ENCODE data around the gene HOMEZ. TPM values are rescaled to one million over a fixed set of nuclear protein-coding genes. Genes with fewer than 3 reads are reported as not detected.

The HOMEZ gene
- total RNA-seq, 1 experiment from 2014 or later, result 7.6 TPM

DNA sequence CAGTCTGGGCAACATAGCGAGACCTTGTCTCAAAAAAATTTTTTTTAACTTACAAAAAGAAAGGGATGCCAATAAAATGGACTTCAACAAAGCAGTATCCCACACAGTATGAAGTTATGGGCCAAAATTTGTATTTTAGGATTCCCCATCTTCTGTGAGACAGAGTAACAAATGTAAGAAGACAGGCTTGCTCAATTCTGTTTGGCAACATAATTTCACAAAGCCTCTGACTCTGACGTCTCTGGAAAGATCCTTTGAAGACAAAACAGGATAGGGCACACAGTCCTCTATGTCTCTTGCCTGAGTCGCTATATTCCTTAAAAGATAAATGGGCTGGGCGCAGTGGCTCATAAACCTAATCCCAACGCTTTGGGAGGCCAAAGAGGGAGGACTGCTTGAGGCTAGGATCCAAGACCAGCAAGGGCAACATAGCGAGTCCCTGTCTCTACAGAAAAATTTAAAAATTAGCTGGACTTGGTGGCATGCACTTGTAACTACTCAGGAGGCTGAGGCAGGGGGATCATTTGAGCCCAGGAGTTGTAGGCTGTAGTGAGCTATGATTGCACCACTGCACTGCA lies 1.1 kb upstream of the HOMEZ start:
- POLR2A ChIA-PET, result interaction anchor here (1.1 to 2.3 kb wide), 3 partner anchors 14 to 34 kb away, joined by 6 to 31 read pairs (median 12); partner anchors contain the start of genes BCL2L2 and PABPN1

DNA sequence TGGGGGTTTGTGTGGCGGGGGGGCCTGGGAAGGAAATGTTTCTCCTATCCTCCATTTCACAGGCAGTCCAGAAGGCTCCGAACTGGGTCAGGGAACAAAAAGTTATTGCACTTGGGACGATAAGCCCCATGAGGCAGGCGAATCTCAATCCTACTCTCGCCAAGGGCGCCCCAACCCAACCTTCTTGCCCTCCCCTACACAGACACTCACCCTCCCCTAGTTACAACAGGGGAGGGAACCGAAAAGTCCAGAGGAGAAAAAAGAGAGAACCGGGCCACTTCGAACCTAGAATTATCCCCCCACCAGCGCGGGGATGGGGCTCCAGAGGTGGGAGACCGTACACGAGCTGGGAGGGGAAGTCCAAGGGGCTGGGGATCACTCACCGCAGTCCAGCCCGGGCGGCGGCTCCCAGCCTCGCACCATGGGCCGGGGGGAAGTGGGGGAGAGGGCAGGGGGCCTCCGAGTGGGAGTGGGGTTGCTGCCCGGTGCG lies 357 bp downstream of the HOMEZ start:
- POLR2A ChIA-PET, result interaction anchor here (1.9 to 2.3 kb wide), 2 partner anchors 15 to 35 kb away, joined by 12 to 31 read pairs; partner anchors contain the start of gene PABPN1
- H3K9me3 Mint-ChIP-seq (ENCODE audit: unreplicated experiment), result no peaks in the 10 kb centered on the region

More for the DNA sequence above, 1.1 kb upstream of the HOMEZ start:
- Mint-ChIP-seq H3K9me3 (ENCODE audit: unreplicated experiment) (no peaks in the 10 kb centered on the region), H3K36me3 (ENCODE audit: insufficient read depth, unreplicated experiment) (peaks cover 18% of the 10 kb centered on the region), H3K4me3 (ENCODE audit: unreplicated experiment) (peak overlapping the region; percentile 90), H3K27me3 (ENCODE audit: insufficient read depth, unreplicated experiment) (no peaks in the 10 kb centered on the region), H3K4me1 (ENCODE audit: low read depth, unreplicated experiment) (peaks cover 6% of the 10 kb centered on the region), H3K27ac (ENCODE audit: unreplicated experiment) (peak overlapping the region; percentile 95)
- Histone ChIP-seq H3K27me3 (replicated peaks; ENCODE audit: control insufficient read depth, insufficient read depth, low read length) (no peaks in the 10 kb centered on the region), H3K36me3 (ENCODE audit: control insufficient read depth, insufficient read depth, low read length) (no peaks in the 10 kb centered on the region), H3K4me1 (0 out of 2 replicates have a peak, but pooled peaks cover 4% of the 10 kb centered on the region), H3K9me3 (no peaks in the 10 kb centered on the region), H3K4me3 (ENCODE audit: low read depth, low read length) (peak overlapping the region; percentile 41)
- no TSS peak for BruUV-seq (replicated peaks)
- CTCF ChIA-PET, result interaction anchor here (1.0 to 2.9 kb wide), 6 partner anchors 14 to 229 kb away, joined by 3 to 19 read pairs (median 4); partner anchors contain the start of genes BCL2L2 and PABPN1
- TF ChIP-seq, protein P1, sequence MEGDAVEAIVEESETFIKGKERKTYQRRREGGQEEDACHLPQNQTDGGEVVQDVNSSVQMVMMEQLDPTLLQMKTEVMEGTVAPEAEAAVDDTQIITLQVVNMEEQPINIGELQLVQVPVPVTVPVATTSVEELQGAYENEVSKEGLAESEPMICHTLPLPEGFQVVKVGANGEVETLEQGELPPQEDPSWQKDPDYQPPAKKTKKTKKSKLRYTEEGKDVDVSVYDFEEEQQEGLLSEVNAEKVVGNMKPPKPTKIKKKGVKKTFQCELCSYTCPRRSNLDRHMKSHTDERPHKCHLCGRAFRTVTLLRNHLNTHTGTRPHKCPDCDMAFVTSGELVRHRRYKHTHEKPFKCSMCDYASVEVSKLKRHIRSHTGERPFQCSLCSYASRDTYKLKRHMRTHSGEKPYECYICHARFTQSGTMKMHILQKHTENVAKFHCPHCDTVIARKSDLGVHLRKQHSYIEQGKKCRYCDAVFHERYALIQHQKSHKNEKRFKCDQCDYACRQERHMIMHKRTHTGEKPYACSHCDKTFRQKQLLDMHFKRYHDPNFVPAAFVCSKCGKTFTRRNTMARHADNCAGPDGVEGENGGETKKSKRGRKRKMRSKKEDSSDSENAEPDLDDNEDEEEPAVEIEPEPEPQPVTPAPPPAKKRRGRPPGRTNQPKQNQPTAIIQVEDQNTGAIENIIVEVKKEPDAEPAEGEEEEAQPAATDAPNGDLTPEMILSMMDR (IDR thresholded peaks at IDR 0.05; ENCODE audit: insufficient read depth in 1 of 2, low read depth in 1 of 2, low read length in 1 of 2, severe bottlenecking in 1 of 2, unreplicated experiment in 1 of 2), result no peak
- intact Hi-C loops (cut with micrococcal nuclease; ENCODE audit: unreplicated experiment), result loop anchor here (1.0 to 2.0 kb wide), 6 partner anchors 8 to 50 kb away; partner anchors contain the start of genes BCL2L2, PABPN1 and RNF212B
- DNase-seq, result no peak

More for the DNA sequence above, 357 bp downstream of the HOMEZ start:
- Mint-ChIP-seq H3K27ac (ENCODE audit: unreplicated experiment) (peak overlapping the region; percentile 95), H3K27me3 (ENCODE audit: insufficient read depth, unreplicated experiment) (no peaks in the 10 kb centered on the region), H3K4me3 (ENCODE audit: unreplicated experiment) (peak overlapping the region; percentile 90), H3K4me1 (ENCODE audit: low read depth, unreplicated experiment) (peaks cover 6% of the 10 kb centered on the region), H3K36me3 (ENCODE audit: insufficient read depth, unreplicated experiment) (peaks cover 18% of the 10 kb centered on the region)
- DNase-seq, result no peak
- CTCF ChIA-PET, result interaction anchor here (0.7 to 2.9 kb wide), 8 partner anchors 16 to 234 kb away, joined by 3 to 19 read pairs (median 6); partner anchors contain the start of genes BCL2L2 and PABPN1
- Histone ChIP-seq H3K9me3 (no peaks in the 10 kb centered on the region), H3K4me1 (0 out of 2 replicates have a peak, but pooled peaks cover 4% of the 10 kb centered on the region), H3K4me3 (ENCODE audit: low read depth, low read length) (peak overlapping the region; percentile 75), H3K36me3 (ENCODE audit: control insufficient read depth, insufficient read depth, low read length) (no peaks in the 10 kb centered on the region), H3K27me3 (replicated peaks; ENCODE audit: control insufficient read depth, insufficient read depth, low read length) (no peaks in the 10 kb centered on the region)
- no TSS peak for BruUV-seq (replicated peaks)
- TF ChIP-seq, protein P1 (IDR thresholded peaks at IDR 0.05; ENCODE audit: insufficient read depth in 1 of 2, low read depth in 1 of 2, low read length in 1 of 2, severe bottlenecking in 1 of 2, unreplicated experiment in 1 of 2), result no peak
- intact Hi-C loops (cut with micrococcal nuclease; ENCODE audit: unreplicated experiment), result loop anchor here (1.0 to 2.0 kb wide), 6 partner anchors 10 to 49 kb away; partner anchors contain the start of genes BCL2L2, PABPN1 and RNF212B
